ENCODE measurements around the gene ANTXR1. TPM values are rescaled to one million over a fixed set of nuclear protein-coding genes. Genes with fewer than 3 reads are reported as not detected.

The ANTXR1 gene
- total RNA-seq, 1 donor from 2014 or later, result 38.1 TPM

DNA sequence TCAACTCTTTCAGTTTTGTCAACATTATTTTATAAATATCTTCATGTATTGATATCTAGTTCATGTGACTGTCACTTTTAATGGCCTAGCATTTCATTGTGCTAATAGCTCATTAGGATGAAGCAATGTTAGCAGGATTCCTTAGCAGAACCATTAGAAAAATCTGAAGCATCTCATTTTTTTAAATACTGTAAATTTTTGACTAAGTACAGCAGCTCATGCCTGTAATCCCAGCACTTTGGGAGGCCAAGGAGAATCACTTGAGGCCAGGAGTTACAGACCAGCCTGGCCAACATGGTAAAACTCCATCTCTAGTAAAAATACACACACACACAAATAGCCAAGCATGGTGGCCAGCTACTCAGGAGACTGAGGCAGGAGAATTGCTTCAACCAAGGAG, 15.6 kb upstream of the ANTXR1 start:
- no peak for DNase-seq (ENCODE audit: low spot score)
- intact Hi-C loops (cut with DNase I), result no loop called here

DNA sequence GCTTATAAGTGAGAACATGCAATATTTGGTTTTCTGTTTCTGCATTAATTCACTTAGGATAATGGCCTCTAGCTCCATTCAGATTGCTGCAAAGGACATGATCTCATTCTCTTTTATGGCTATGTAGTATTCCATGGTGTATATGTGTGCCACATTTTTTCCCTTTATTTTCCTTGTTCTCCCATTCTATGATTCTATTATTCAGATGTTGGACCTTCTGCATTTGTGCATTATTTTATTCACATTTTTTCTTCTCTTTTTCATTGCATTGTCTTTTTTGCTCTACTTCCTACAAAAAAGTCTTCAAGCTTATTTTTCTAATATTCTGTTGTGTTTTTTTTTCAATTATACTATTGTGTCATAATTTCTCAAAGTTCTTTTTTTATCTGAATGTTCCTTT, 11.1 kb upstream of the ANTXR1 start:
- no peak for DNase-seq (ENCODE audit: low spot score)
- intact Hi-C loops (cut with DNase I), result no loop called here

DNA sequence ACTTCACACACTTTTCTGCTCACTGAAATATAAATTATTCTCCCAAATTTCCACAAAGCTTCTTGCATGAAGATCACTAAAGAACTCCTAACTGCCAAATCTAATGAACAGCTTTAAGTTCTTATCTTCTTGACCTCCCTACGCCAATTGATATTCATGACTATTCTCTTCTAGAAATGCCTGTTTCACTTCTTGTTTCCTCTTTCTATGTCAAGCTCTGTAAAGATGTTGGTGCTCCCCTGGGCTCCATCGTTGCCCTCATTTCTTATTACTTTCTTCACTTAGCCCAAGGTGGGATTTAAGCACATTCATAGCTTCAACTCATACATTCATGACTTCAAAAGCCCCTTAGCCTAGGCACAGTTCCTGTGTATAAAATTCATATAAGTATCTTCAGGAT, 9.2 kb upstream of the ANTXR1 start:
- intact Hi-C loops (cut with DNase I), result no loop called here
- no peak for DNase-seq (ENCODE audit: low spot score)

DNA sequence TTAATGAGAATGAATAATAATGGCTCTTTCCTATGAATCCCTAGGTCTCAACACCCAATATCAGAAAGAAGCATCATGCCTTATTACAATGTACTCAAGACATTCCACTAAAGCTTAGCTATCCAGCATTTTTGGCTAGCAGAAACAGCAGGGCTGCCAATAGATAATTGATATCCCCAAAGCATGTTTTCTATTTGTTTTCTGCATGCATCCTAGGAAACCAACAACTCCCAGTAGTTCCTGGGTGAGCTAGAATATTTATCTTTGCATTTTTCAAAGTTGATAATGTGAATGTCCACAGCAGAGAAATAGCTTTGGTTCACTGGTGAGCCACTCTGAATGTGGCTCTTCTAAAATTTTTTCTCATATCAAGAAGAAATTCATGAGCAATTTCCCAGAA, 5.8 kb upstream of the ANTXR1 start:
- intact Hi-C loops (cut with DNase I), result no loop called here
- DNase-seq (ENCODE audit: low spot score), result no peak

DNA sequence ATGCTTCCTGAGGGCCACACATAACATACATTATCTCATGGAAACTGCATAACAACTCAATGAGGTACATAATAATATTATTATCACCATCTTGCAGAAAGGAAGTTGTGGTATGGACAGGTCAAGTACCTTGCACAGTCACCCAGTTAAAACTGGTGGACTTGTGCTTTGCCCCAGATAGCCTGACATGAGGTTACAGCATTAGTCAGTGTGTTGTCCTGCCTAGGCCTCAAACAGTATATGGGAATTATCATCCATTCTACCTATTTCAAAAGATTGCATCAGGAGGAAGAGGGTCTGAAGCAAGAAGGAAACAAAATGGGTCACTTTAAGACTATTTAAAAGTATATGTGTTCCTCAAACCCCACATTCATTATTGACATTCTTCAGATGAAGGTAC, 5.4 kb upstream of the ANTXR1 start:
- intact Hi-C loops (cut with DNase I), result no loop called here
- DNase-seq (ENCODE audit: low spot score), result no peak

DNA sequence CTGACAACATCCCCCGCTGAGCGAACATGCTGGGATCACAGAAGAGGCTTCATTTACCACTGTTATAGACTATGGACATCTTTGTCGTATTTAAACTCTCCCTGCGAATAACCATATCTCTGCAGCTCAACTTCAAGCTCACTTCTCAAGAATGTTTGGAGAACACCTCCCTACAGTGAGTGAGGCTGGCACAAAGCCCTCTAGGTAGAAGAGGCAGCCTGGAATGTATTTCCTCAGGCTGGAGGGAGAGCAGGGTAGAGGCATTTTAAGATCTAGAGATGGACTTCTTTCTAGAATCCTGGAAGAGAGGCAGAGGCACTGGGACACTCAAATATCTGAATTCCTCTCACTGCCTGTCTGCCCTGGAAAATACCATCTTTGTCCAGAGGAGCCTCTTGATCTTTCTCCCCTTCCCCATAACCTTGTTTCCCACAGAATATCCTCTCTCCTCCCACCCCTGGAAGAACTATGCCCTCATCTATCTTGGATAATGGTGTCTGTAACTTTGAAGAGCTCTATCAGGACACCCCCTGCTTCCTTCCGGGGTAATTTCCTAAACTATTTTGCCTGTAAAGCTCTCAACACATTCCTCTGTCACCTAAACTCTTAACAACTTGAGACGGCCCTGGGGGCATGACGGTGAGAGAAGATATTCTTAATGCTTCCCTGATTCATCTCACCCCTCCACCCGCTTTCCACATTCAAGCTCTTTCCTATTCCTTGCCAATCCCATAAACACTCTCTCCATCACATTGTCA, 2.4 kb upstream of the ANTXR1 start:
- DNase-seq (ENCODE audit: low spot score), result no peak
- intact Hi-C loops (cut with DNase I), result no loop called here

DNA sequence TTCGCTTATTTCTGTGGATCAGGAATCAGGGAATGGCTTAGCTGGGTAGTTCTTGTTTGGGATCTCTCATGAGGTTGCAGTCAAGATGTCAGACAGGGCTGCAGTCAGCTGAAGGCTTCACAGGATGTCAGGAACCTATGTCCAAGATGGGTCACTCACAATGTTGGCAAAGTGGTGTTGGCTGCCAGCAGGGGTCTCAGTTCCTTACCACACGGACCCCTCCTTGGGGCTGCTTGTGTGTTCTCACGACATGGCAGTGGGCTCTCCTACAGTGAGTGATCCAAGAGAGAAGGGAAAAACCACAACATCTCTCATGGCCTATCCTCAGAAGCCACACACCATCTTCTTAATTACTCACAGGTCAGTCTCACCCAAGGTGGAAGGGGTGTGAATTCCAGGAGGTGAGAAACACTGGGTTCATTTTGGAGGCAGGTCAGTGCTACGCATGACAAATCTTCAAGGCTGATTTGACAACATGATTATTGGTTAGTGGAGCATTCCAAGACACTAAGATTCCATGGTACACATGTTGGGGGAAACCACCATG, 1.3 kb upstream of the ANTXR1 start:
- intact Hi-C loops (cut with DNase I), result no loop called here

DNA sequence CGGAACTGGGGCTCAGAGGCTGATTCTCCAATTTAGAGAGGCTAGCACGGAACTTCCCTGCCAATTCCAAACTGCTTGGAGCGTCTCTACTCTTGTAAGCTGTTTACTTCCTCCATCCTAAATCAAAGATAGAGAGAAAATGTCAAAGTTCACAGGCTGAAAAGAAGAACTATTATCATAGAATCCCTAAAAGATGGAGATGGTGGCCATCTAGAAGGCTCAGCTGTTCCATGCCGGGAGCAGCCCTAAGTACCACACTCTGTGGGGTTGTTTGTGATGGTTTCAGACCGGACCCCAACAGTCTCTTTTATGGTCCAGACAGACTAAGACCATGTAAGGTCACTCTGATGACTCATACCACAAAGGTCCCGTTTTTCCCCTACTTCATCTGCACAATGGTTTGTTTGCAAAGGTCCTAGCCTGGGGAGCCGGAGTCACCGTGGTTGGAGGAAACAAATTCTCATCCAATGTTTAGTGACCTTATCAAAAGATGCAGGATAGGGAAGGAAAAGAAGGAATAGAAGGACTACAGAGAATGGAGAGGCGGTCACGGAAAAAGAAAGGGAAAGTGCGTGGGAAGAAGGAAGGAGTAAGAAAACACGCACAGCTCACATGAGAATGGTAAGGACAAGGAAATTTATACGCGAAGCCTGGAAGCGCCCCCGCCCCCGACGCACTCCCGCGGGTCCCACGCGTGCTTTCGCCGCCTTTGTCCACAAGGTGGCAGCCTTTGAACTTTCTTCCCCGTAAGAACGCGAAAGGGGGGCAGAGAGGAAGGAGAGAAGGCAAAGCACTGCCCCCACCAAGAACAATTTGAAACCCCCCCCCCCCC, 453 bp upstream of the ANTXR1 start:
- DNase-seq (ENCODE audit: low spot score), result peak; percentile 83
- intact Hi-C loops (cut with DNase I), result loop anchor here (1.0 kb wide), 1 partner anchor 295 kb away; no protein-coding TSS in a partner anchor

More for the DNA sequence above, 1.3 kb upstream of the ANTXR1 start:
- no peak for DNase-seq (ENCODE audit: low spot score)

DNA sequence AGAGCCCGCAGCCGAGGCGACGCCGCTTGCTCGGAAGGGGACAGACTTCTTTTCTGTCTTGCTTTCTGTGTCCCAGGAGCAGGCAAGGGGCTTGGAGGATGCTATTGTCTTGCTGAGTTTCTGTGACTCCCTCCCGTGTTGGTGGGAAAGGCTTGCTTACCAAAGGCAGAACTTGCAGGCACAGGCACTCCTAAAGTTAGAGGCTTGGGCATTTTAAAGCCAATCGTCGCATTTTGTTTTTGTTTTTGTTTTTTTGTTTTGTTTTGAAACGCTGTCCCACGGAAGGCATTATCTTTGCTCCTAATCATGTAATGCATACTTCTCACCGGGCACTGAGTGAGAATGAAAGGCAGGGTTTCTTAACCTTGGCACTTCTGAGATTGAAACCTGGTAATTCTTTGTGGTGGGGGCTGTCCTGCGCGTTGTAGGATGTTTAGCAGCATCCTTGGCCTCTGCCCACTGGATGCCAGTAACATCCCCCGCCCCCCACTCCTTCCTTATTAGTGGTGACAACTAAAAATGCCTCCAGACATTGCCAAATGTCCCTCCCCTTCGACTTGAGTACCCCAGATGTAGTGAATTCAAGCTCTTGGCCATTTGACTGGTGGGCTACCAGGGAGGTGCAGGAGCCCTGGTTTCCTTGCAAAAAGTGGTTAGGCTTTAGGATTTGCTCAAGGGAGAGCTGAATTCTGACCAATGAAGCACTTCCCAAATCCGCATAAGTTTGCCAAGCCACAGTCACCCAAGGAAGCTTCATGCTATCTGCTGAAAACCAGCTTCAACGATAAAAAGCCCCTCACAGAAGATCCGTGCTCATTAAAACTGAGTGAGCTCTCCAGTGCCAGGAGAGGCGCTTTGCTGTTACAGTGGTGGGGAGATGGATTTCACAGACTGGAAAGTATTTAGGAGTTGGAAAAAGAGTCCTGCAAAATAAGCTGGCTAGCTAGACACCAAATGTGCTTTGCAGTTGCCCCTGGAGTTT, 1.2 kb downstream of the ANTXR1 start:
- intact Hi-C loops (cut with DNase I), result loop anchor here (1.0 kb wide), 1 partner anchor 293 kb away; no protein-coding TSS in a partner anchor
- no peak for DNase-seq (ENCODE audit: low spot score)

DNA sequence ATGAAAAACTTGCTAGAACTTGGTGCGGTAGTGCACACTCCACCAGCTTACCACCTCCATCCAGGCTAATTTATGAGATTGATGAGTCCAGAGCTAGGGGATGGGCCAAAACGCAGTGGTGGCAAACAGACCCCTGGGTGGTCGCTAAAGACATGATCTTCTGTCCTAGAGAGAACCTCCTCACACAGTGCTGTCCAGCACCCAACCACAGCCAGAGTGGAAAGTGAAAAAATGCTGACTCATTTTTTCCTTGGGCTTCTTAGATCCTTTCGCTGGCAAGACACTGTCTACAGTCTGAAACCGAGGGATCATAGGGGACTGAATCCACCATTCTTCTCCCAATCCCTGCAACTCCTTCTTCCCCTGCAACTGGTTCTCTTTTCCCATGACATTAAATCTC, 4.1 kb downstream of the ANTXR1 start:
- intact Hi-C loops (cut with DNase I), result no loop called here
- no peak for DNase-seq (ENCODE audit: low spot score)

DNA sequence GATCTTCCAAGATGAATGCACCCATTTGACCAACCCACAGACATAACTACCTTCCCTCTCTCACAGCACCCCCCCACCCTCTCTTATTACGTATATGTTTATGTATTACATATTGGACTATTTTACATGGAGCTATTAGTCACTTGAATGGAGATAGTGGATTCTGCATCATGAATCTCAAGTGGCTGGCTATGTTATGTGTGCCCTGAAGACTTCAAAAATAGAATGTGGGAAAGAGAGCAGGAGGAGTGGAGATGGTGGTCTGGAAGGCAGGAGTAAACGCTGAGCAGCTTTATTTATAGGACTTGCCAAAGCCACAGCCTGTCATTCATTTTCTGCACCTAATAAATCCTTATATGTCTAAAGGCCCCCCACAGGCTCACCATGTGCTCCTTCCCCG, 4.9 kb downstream of the ANTXR1 start:
- intact Hi-C loops (cut with DNase I), result no loop called here

DNA sequence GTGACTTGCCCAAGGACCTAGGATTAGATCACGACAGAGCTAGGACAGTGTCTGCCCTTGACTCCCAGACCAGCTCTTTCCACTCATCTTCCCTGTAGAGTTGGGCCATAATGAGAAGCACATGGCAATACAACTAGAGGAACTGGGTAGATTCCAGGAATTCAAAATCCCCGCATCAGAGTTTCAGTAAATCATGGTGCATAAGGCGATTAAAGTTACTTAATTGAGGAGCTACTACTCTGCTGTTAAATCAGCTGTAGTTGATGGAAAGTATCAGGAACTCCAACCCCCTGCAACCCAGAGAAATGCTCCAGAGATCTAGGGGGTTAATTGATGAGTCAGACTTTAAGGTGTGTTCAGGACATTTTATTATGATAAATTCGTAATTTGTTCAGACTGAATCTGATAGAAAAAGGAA, 5.7 kb downstream of the ANTXR1 start:
- no peak for DNase-seq (ENCODE audit: low spot score)
- intact Hi-C loops (cut with DNase I), result no loop called here

More for the DNA sequence above, 4.9 kb downstream of the ANTXR1 start:
- no peak for DNase-seq (ENCODE audit: low spot score)

DNA sequence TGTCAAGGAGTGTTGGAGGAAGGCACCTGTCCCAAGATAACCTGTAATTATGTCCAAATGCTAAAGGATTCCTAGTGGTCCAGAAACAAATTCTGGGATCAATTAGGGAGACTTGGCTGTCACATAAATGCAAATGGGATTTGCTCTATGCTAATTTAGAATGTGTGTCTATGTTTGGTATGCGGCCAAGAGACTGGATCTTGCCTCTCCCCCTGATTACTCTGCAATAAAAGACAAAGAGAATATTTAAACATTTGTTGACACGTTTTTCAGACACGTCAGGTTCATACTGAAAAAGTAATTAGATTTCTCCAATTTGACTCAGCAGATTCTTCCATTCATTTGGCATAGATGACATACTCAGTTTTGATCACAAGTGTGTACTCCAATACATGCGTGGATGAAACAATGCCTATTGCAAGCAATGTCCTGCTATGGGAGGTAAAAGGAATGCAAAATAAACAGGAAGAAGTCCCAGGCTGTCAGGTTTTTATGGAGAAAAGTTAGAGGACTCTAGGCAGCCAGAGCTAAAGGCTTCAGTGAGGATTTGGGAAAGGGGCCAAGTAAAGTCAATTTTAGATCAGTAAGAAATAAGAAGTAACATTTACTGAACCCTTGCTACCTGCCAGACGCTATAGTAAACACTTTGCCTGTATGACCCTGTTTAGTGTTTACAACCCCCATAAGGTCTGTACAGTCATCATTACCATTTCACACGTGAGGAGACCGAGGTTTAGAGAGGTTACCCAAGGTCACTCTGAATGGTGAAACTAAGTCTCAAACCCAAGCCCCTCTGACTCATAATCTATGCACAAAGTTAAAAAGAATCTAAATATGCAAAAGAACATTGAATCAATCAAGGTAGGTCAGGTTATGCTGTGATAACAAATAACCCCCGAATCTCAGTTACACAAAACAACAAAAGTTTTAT, 7.8 kb downstream of the ANTXR1 start:
- intact Hi-C loops (cut with DNase I), result no loop called here
- DNase-seq (ENCODE audit: low spot score), result no peak

DNA sequence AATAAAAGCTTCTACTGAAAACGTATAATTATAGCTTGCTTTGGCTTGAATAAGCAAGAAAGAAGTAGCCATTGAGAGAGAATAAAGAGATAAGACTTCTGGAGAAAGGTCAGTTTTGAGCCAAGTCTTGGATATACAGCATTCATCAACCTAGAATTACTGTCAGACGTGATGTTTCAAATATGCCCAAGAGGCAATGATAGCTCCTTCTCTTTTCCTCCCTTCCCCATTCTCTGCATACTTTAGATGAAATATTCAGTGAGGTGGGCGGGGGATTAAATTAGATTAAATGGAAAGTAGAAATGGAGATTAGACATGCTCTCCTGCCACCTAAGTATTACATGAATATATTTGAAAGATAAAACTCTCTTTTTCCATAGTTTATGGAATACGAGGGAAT, 8.7 kb downstream of the ANTXR1 start:
- DNase-seq (ENCODE audit: low spot score), result no peak
- intact Hi-C loops (cut with DNase I), result no loop called here

DNA sequence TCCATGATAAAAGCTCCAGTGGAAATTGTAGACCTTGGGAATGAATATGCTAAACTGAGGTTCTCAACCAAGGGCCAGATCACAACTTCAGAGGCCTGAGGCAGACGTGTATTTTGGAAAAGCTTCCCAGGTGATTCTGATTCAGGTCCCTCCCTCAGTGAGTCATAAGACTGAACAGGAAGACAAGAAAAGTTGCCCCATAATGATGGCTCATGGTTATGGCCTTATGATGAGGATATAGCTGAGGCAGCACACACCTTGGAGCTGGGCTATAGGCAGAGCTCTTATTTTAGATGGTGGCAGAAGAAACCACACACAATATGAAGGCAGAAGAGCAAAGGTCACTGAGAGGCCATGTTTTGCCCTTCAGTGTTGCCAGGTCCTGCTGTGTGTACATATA, 9.6 kb downstream of the ANTXR1 start:
- DNase-seq (ENCODE audit: low spot score), result no peak
- intact Hi-C loops (cut with DNase I), result no loop called here

DNA sequence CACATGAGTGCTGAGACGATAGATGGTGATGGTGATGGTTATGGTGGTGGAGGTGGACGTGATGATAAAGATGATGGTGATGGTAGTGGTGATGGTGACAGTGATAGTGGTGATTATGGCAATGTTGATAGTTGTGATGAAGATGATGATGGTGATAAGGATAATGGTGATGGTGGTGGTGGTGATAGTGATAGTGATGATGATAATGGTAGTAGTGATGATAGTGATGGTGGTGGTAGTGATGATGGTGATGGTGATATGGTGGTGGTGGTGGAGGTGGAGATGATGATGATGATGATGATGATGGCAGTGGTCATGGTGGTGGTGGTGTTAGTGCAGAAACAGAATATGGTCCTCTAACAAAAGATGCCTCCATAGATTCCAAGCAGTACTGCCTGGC, 10.3 kb downstream of the ANTXR1 start:
- no peak for DNase-seq (ENCODE audit: low spot score)
- intact Hi-C loops (cut with DNase I), result no loop called here

DNA sequence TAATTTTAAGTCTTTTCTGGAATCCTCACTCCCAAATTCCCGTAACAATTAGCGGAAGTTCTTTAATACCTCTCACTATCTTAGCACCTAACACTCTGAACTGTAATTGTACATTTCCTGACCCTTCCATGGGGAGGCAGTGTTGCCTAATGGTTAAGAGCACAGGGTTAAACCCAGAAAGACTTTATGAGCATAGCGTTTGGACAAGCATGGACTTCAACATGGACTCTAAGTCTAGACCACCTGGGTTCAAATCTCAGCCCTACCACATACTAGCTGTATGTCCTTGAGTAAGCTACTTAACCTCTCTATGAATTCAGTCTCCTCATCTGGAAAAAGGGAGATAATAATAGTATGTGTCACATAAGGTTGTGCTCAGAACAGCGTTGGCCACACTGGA, 13.0 kb downstream of the ANTXR1 start:
- intact Hi-C loops (cut with DNase I), result loop anchor here (2.0 kb wide), 1 partner anchor 281 kb away; no protein-coding TSS in a partner anchor
- DNase-seq (ENCODE audit: low spot score), result no peak

DNA sequence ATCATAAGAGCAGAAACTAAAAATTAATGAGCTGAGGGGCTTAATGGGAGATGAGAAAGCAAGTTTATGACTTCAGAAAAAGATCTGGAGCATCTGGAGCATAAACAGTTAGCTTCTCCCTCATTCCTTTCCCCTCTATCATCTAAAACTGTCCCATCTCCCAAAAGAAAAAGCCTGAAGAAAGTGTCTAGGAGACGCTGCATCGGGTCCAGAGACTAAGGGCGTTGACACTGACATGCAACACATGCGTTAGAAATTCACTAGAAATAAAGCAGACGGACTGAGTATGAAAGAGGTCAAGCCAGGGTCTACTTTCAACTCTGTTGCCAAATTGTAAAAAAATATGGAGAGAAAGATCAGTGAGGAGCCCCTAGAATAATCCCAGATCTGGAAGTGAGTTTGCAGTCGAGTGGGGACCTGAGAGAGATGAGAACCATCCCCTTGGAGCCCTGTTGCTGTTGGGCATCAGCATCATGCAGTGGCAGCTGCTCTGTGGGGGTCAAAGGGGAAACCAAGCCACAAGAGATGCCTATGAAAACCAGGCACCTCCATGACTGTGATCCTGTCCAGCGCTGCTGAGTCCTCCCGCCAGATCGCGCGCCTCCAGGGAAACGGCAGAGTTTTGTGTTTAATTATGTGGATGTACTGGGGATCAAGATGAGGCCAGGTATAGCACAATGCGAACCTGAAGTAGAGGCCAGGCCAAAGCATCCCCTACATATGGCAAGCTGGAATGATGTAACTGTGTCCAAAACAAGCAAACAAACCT, 13.9 kb downstream of the ANTXR1 start:
- intact Hi-C loops (cut with DNase I), result loop anchor here (2.0 kb wide), 1 partner anchor 280 kb away; no protein-coding TSS in a partner anchor
- no peak for DNase-seq (ENCODE audit: low spot score)

Measured in cardiac septum (tissue), 1 donor.